GM19328 (cell line): Measurements from ENCODE around the gene URAD.
"Not testable (repeated sequence)": the region's sequence is repeated elsewhere in the genome, so short reads cannot be mapped to it uniquely, and the experiment has no call there.

Experiments
- ATAC-seq: cut with Tn5 transposase; IDR thresholded peaks from one replicate; pipeline ENCODE4 v1.9.1; 2021; ENCODE audit warnings: mild to moderate bottlenecking, moderate library complexity; ENCODE audit not compliant: unreplicated experiment

The URAD gene

GRCh38 chr13:27988520-27988919 is at the start of gene URAD:
Gene URAD (minus strand): TSS chr13:27988693. CDS start chr13:27988637, 56 bp downstream.
- no peak for ATAC-seq

- no peak for ATAC-seq
Measured at GRCh38 chr13:28037399-28037798, 48.9 kb upstream of the URAD start.

- no peak for ATAC-seq
Measured at GRCh38 chr13:28035146-28035782, 46.8 kb upstream of the URAD start.

GRCh38 chr13:28033894-28034655 is 45.6 kb upstream of the URAD start:
- ATAC-seq, result no peak

GRCh38 chr13:28032438-28032837 is 43.9 kb upstream of the URAD start:
- ATAC-seq, result not testable (repeated sequence)

- no peak for ATAC-seq
Measured at GRCh38 chr13:28031896-28032288, 43.4 kb upstream of the URAD start.

GRCh38 chr13:28031220-28031895 is 42.9 kb upstream of the URAD start:
- no peak for ATAC-seq

GRCh38 chr13:28027607-28028364 is 39.3 kb upstream of the URAD start:
- ATAC-seq, result no peak

GRCh38 chr13:28027071-28027470 is 38.6 kb upstream of the URAD start:
- ATAC-seq, result no peak

- ATAC-seq, result no peak
Measured at GRCh38 chr13:28026508-28026907, 38.0 kb upstream of the URAD start.

- no peak for ATAC-seq
Measured at GRCh38 chr13:28022848-28023518, 34.5 kb upstream of the URAD start.

- ATAC-seq, result no peak
Measured at GRCh38 chr13:28014301-28014700, 25.8 kb upstream of the URAD start.

- ATAC-seq, result no peak
Measured at GRCh38 chr13:28013482-28013881, 25.0 kb upstream of the URAD start.

GRCh38 chr13:28012896-28013295 is 24.4 kb upstream of the URAD start:
- ATAC-seq, result peak; percentile 73

GRCh38 chr13:28012383-28012782 is 23.9 kb upstream of the URAD start:
- ATAC-seq, result no peak

- ATAC-seq, result no peak
Measured at GRCh38 chr13:28010046-28010445, 21.6 kb upstream of the URAD start.

GRCh38 chr13:28005016-28005415 is 16.5 kb upstream of the URAD start:
- ATAC-seq, result not testable (repeated sequence)

GRCh38 chr13:28002886-28003698 is 14.6 kb upstream of the URAD start:
- no peak for ATAC-seq

- no peak for ATAC-seq
Measured at GRCh38 chr13:28001837-28002473, 13.5 kb upstream of the URAD start.
